ENCODE results near the gene FARP1.

GRCh38 chr13:98274921-98275487 is 132.1 kb downstream of the FARP1 start:
- TF ChIP-seq, protein P1, sequence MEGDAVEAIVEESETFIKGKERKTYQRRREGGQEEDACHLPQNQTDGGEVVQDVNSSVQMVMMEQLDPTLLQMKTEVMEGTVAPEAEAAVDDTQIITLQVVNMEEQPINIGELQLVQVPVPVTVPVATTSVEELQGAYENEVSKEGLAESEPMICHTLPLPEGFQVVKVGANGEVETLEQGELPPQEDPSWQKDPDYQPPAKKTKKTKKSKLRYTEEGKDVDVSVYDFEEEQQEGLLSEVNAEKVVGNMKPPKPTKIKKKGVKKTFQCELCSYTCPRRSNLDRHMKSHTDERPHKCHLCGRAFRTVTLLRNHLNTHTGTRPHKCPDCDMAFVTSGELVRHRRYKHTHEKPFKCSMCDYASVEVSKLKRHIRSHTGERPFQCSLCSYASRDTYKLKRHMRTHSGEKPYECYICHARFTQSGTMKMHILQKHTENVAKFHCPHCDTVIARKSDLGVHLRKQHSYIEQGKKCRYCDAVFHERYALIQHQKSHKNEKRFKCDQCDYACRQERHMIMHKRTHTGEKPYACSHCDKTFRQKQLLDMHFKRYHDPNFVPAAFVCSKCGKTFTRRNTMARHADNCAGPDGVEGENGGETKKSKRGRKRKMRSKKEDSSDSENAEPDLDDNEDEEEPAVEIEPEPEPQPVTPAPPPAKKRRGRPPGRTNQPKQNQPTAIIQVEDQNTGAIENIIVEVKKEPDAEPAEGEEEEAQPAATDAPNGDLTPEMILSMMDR (IDR thresholded peaks at IDR 0.05): no peak
- no peak for TF ChIP-seq POLR2A (IDR thresholded peaks at IDR 0.05)
